Amniotic epithelial cell (primary cell): ENCODE results near the gene UCN3.
"Not testable (repeated sequence)": the region's sequence is repeated elsewhere in the genome, so short reads cannot be mapped to it uniquely, and the experiment has no call there.

Source experiments
- DNase-seq: peaks from one replicate; pipeline ENCODE4 v3.0.0-alpha.2; 2010; ENCODE audit warnings: low read depth

UCN3 gene

GRCh38 chr10:5369362-5370158, 4.8 kb downstream of the UCN3 start:
- DNase-seq = no peak

- DNase-seq = no peak
Observed at GRCh38 chr10:5370493-5371352, 6.0 kb downstream of the UCN3 start.

DNA sequence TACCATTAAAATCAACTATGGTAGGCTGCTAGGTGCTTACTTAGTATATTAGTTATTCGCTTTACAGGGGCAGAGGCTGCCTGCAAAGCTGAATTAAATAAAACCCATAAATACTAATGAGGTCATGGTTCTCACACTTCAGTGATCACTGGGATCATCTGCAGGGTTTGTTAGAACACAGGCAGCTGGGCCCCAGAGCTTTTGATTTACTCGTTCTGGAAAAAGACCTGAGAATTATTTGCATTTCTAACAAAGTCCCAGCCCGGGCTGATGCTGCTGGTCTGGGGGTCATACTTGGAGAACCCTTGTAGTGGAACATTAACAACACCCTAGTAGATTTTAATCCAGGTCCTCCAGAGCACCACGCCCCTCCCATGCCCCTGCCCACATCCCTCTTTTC, 8.5 kb downstream of the UCN3 start:
- no peak for DNase-seq

- DNase-seq = no peak
Observed at GRCh38 chr10:5373891-5374611, 9.3 kb downstream of the UCN3 start.

DNA sequence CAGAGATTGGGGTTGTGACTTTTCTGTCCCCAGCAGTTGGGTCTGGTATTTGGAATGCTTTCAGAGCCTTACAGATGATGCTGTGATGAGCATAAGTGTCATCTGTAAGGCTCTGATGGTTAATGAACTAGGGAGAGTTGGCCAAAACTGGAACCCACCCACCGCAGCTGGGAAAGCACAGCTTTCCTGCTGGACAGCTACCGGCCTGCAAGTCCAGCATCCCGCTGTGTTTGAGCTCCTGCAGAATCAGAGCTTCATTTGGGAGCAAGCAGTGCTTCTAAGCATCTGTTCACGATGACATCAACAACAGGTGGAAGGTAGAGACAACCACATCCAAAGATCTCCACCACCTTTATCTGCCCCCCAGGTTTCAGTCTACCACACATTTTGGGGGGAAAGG, 11.7 kb downstream of the UCN3 start:
- DNase-seq = no peak

- DNase-seq = not testable (repeated sequence)
Observed at GRCh38 chr10:5379202-5379601, 14.4 kb downstream of the UCN3 start.

GRCh38 chr10:5380395-5380794, 15.6 kb downstream of the UCN3 start:
- not testable (repeated sequence) for DNase-seq

- DNase-seq = no peak
Observed at GRCh38 chr10:5381187-5381586, 16.4 kb downstream of the UCN3 start.

DNA sequence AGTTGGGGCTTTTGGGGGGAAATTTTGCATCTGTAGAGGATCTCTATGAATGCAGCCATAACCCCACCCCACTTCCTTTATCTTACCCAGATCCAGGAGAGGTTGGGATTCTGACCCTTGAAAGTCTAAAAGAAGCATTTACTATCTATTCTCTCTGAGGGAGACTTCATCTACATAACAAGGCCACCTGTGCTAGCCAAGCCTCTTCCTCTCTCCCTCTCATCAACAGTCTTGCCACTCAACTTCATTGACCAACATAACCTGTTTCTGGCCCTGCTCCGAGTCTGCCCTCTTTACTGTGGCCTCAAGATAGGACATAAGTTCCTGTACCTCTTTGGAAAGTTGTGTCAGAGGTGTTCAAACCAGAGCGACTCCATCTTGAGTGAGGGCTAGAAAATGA, 20.5 kb downstream of the UCN3 start:
- no peak for DNase-seq

DNA sequence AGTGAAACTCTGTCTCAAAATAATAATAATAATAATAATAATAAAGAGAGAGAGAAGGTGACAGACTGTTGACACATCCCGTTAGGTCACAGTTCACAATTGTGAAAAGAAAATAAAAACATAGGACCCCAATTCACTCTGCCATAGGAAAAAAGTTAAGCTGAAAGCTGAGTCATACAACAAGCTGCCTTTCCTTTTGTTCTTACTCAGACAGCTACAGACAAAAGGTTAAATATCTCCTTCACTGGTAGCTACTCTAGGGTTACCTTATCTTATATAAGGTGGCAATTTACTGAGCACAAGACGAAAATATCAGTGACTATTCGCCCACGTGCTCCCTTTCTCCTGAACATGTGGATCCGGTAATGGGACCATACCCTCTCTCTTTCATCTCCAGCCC, 22.4 kb downstream of the UCN3 start:
- DNase-seq = no peak

- no peak for DNase-seq
Observed at GRCh38 chr10:5390607-5391205, 25.9 kb downstream of the UCN3 start.

DNA sequence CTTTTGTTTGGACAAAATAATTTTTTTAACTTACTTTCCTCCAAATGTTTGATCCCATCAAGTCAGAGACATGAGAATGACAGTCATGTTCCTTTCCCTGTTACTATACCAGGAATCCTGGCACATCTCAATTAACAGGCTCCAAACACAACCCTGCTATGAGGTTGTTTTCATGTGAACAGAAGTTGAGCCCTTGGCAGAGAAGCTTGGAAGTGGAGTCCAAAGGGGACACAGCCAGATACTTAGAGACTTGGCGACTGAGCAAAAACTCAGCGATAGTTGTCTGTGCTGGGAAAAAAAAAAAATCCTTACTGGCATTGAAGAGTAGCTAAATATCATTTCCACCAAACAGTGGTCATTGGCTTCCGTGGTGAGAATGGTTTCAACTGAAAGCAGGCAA, 27.0 kb downstream of the UCN3 start:
- DNase-seq = no peak

DNA sequence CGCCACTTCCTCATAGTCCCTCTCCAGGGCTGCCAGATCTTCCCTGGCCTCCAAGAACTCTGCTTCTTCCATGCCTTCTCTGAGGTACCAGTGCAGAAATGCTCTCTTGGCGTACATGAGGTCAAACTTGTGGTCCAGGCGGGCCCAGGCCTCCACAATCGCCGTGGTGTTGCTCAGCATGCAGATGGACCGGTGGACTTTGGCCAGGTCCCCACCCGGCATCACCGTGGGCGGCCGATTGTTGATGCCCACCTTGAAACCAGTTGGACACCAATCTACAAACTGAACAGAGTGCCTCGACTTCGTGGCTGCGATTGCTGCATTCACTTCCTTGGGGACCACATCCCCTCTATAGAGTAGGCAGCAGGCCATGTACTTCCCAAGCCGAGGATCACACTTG, 28.8 kb downstream of the UCN3 start:
- no peak for DNase-seq

- no peak for DNase-seq
Observed at GRCh38 chr10:5395168-5395567, 30.4 kb downstream of the UCN3 start.

DNA sequence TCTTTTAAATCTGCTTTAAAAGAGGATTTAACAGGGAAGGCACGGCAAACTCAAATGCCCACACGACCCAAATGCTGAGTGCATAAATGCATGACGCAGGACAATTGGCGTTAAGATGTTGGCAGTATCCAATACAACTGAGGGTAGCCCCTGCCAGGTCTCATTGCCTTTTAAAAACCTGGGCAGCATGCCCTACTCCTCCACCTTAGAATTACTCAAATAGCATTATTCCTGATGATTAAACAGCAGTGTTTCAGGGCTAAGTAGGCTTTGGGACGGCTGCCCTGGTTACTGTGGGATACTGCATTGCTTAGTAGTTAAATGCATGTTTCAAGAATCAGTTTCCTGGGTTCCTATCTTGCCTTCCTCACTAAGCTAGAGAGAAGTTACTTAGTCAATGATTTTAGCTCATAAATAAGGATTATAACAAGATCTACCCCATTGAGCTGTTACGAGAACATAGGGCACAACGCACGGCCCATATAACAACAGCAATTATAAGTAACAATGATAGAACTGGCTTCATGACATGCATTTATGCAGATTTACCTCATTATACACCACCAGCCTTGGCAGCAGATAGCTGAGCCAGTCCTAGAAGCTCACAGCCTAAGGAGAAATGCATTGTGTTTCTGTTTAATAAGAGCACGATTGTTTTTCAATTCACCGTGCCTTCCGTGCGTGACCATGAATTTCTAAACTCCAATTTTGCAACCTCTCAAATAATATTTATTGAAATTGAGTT, 32.0 kb downstream of the UCN3 start:
- DNase-seq = no peak

GRCh38 chr10:5399332-5399731, 34.6 kb downstream of the UCN3 start:
- DNase-seq = no peak

- no peak for DNase-seq
Observed at GRCh38 chr10:5400468-5401240, 35.9 kb downstream of the UCN3 start.

DNA sequence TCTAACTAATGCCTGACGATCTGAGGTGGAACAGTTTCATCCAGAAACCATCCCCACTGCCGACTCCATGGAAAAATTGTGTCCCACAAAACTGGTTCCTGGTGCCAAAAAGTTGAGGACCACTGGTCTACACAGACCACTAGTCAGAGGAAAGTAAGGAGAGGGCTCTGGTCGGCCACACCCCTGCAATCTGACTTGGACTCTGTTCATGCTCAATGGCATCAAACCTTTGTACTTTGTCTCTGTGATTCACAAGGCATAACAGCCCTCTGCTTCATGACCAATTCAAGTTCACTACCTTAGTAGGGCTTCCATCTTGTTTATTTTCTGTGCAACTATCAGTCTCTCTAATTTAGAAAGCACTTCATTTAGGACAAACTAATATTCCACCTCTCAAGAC, 38.0 kb downstream of the UCN3 start:
- no peak for DNase-seq

DNA sequence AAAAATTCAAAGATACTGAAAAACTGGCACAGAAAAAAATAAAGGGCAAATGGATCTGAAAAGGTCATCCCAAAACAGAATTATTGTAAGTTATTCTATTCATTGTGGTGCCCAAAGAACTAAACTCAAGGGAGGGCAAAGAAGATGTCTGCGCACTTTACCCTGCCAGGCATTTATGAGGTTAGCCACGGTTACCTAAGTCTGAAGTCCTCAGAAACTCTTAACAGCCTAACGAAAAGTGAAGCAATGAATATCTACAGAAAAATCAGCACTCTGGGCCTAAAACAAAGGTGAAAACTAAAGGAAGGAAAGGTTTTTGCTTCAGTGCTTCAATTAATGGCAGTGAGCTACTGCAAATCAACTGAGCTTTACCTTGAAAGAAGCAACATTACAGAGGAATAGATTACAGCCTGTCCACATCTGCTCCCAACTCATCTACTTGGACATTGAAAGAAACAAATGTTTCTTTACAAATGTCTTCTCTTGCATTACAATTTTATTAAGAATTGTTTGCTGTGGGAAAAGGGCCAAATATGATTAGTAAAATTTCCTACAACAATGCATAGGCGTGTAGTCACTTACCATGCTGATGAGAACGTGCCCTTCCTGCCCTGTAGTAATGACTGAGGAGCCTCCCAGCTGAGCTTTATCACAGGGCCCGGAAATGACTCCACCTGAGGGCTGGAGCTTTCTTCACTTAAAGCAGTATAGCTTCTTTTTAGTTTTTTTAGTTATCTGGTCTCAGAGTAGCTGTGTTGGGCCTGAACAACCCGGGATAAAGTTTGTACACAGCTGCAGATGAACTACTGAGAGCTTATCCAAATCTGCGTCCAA, 39.7 kb downstream of the UCN3 start, which contains the start of gene TUBAL3:
TSS of gene TUBAL3 (minus strand) at position 621 of the 834 bp plus-strand sequence. CDS start at position 585, 36 bp downstream.
- no peak for DNase-seq

DNA sequence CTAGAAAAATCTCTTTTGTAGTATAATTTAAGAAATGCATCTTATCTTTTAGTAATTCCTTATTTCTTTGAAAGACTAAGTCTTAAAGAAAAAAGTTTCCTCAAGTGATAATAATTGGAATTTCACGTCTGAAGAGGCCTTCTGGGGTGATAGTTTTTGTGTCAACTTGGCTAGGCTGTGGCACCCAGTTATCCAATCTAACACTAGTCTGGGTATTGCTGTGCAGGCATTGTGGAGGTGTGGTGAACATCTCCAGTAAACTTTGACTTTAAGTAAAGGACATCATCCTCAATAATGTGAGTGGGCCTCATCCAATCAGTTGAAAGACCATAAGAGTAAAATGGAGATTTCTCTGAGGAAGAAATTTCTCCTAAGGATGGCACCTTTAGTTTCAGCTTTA, 42.2 kb downstream of the UCN3 start:
- no peak for DNase-seq
